HCEC 1CT (cell line): ENCODE measurements around the gene OPRD1.
"Not testable (repeated sequence)": the region's sequence is repeated elsewhere in the genome, so short reads cannot be mapped to it uniquely, and the experiment has no call there.

Experiments
- DNase-seq: peaks from one replicate; pipeline ENCODE4 v3.0.0-alpha.2; 2017

OPRD1 gene

GRCh38 chr1:28803051-28803450 is 8.9 kb upstream of the OPRD1 start:
- no peak for DNase-seq

GRCh38 chr1:28803662-28804061 is 8.3 kb upstream of the OPRD1 start:
- DNase-seq, result no peak

- no peak for DNase-seq
Measured at GRCh38 chr1:28804071-28804470, 7.9 kb upstream of the OPRD1 start.

- no peak for DNase-seq
Measured at GRCh38 chr1:28807046-28807445, 4.9 kb upstream of the OPRD1 start.

- DNase-seq, result no peak
Measured at GRCh38 chr1:28807986-28808385, 4.0 kb upstream of the OPRD1 start.

- DNase-seq, result no peak
Measured at GRCh38 chr1:28811369-28811765, 603 bp upstream of the OPRD1 start.

- no peak for DNase-seq
Measured at GRCh38 chr1:28812669-28813468, 899 bp downstream of the OPRD1 start.

- no peak for DNase-seq
Measured at GRCh38 chr1:28813931-28814465, 2.0 kb downstream of the OPRD1 start.

- DNase-seq, result no peak
Measured at GRCh38 chr1:28815533-28816185, 3.7 kb downstream of the OPRD1 start.

- DNase-seq, result no peak
Measured at GRCh38 chr1:28817133-28817532, 5.2 kb downstream of the OPRD1 start.

GRCh38 chr1:28819020-28819419 is 7.0 kb downstream of the OPRD1 start:
- DNase-seq, result no peak

GRCh38 chr1:28822799-28823198 is 10.8 kb downstream of the OPRD1 start:
- no peak for DNase-seq

GRCh38 chr1:28824061-28824460 is 12.1 kb downstream of the OPRD1 start:
- DNase-seq, result peak; percentile 24

- DNase-seq, result not testable (repeated sequence)
Measured at GRCh38 chr1:28828227-28828858, 16.4 kb downstream of the OPRD1 start.

- DNase-seq, result no peak
Measured at GRCh38 chr1:28830814-28831213, 18.8 kb downstream of the OPRD1 start.

GRCh38 chr1:28832966-28833365 is 21.0 kb downstream of the OPRD1 start:
- no peak for DNase-seq

GRCh38 chr1:28833381-28833780 is 21.4 kb downstream of the OPRD1 start:
- no peak for DNase-seq

- no peak for DNase-seq
Measured at GRCh38 chr1:28835237-28835650, 23.3 kb downstream of the OPRD1 start.

- no peak for DNase-seq
Measured at GRCh38 chr1:28836421-28836956, 24.5 kb downstream of the OPRD1 start.

GRCh38 chr1:28840928-28841544 is 29.1 kb downstream of the OPRD1 start:
- no peak for DNase-seq

- DNase-seq, result no peak
Measured at GRCh38 chr1:28845786-28846543, 34.0 kb downstream of the OPRD1 start.

- DNase-seq, result not testable (repeated sequence)
Measured at GRCh38 chr1:28847207-28847606, 35.2 kb downstream of the OPRD1 start.
